Tibial nerve (tissue), 3 donors: ENCODE measurements around the gene MICU2.

Experiments used
- POLR2A ChIP-seq, 2 donors: fragments of 450-650 bp; IDR thresholded peaks; one replicate each; pipeline ENCODE4 v1.6.1; 2017; ENCODE audit warnings: antibody characterized with exemption in 2 of 2, mild to moderate bottlenecking in 2 of 2, moderate library complexity in 2 of 2
- TF ChIP-seq, protein P1 (sequence below), 5 experiments: fragments of 200-600 bp in 3 of 5; fragments of 450-650 bp in 2 of 5; sonication (generic) in 3 of 5; IDR thresholded peaks; one replicate each; pipeline ENCODE4 v1.5.1; 2016 to 2019; ENCODE audit warnings: antibody characterized with exemption in 5 of 5, mild to moderate bottlenecking in 3 of 5, moderate library complexity in 2 of 5

DNA sequence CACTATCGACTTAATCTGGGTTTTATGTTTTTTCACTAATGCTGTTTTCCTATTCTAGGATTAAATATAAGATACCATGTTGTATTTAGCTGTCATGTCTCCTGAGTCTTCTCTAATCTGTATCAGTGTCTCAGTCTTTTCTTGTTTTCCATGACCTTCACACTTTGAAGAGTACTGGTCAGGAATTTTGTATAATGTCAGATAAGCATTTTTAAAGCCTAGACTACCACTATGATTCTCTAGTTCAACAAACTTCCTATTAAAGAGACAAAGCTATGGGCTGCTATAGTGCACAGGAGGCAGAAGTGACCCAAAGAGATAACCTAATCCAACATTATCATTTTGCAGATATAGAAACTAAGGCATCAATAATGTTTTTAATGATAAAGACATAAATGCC is 81.8 kb downstream of the MICU2 start:
- TF ChIP-seq POLR2A (IDR thresholded peaks at IDR 0.05): no peak
- TF ChIP-seq, protein P1, sequence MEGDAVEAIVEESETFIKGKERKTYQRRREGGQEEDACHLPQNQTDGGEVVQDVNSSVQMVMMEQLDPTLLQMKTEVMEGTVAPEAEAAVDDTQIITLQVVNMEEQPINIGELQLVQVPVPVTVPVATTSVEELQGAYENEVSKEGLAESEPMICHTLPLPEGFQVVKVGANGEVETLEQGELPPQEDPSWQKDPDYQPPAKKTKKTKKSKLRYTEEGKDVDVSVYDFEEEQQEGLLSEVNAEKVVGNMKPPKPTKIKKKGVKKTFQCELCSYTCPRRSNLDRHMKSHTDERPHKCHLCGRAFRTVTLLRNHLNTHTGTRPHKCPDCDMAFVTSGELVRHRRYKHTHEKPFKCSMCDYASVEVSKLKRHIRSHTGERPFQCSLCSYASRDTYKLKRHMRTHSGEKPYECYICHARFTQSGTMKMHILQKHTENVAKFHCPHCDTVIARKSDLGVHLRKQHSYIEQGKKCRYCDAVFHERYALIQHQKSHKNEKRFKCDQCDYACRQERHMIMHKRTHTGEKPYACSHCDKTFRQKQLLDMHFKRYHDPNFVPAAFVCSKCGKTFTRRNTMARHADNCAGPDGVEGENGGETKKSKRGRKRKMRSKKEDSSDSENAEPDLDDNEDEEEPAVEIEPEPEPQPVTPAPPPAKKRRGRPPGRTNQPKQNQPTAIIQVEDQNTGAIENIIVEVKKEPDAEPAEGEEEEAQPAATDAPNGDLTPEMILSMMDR (IDR thresholded peaks at IDR 0.05): no peak
